NCI-H69 (cell line): ENCODE data around the gene FOXL3.
"Not testable (repeated sequence)": the region's sequence is repeated elsewhere in the genome, so short reads cannot be mapped to it uniquely, and the experiment has no call there.

Source experiments
- DNase-seq: peaks from one replicate; lab custom pipeline; 2025; lab: John Stamatoyannopoulos, UW

FOXL3 gene

GRCh38 chr7:289756-290553 is at the start of gene FOXL3:
TSS of gene FOXL3 (plus strand) at chr7:290170. CDS start at chr7:290170, 0 bp downstream.
- DNase-seq = no peak

GRCh38 chr7:240887-241421 is 49.0 kb upstream of the FOXL3 start:
- no peak for DNase-seq

- no peak for DNase-seq
Measured at GRCh38 chr7:241513-241912, 48.5 kb upstream of the FOXL3 start.

- not testable (repeated sequence) for DNase-seq
Measured at GRCh38 chr7:242826-243579, 47.0 kb upstream of the FOXL3 start.

DNA sequence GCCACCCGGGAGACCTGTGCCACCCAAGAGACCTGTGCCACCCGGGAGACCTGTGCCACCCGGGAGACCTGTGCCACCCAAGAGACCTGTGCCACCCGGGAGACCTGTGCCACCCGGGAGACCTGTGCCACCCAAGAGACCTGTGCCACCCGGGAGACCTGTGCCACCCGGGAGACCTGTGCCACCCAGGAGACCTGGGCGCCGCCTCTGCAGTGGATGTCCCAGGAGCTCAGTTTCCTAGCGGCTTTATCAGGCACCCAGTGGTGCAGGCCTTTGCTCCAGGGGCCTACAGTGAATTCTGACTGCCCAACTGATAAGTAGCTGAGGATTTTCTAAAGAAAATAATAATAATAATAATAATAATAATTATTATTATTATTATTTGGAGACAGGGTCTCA is 46.4 kb upstream of the FOXL3 start:
- DNase-seq = not testable (repeated sequence)

DNA sequence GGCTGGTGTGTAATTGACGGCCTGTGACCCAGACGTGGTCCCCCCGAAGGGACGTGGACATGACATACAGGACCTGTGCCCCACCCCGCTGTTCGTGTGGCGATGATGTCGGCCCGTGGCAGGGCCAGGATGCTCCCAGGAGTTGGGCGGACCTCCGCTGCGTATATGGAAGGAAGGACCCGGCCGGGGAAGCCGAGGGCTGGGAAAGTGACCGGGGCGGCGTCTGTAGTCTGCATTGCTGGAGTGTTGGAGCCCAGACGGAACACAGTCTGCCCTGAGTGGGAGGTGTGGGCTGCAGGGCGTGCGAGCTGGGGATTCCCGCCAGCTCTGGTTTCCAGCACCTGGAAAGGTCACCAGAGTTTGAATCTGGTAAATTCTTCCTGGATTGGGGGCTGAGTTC is 45.0 kb upstream of the FOXL3 start:
- no peak for DNase-seq

- no peak for DNase-seq
Measured at GRCh38 chr7:245574-246295, 44.2 kb upstream of the FOXL3 start.

DNA sequence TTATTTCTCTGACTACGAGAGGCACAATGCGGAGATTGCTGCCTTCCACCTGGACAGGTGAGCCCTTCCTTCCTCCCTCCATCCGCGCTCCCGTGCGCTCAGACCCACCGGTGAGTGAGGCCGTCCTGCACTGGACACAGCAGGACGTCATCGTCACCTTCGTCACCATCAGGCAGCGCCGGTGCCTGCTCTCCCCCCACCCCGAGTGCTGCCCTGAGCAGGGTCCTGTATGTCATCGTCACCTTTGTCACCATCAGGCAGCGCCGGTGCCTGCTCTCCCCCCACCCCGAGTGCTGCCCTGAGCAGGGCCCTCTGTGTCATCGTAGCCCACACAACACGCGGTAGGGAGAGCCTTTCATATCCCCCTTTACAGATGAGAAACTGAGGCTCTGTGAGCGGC is 43.5 kb upstream of the FOXL3 start:
- DNase-seq = no peak

GRCh38 chr7:247181-247580 is 42.8 kb upstream of the FOXL3 start:
- no peak for DNase-seq

DNA sequence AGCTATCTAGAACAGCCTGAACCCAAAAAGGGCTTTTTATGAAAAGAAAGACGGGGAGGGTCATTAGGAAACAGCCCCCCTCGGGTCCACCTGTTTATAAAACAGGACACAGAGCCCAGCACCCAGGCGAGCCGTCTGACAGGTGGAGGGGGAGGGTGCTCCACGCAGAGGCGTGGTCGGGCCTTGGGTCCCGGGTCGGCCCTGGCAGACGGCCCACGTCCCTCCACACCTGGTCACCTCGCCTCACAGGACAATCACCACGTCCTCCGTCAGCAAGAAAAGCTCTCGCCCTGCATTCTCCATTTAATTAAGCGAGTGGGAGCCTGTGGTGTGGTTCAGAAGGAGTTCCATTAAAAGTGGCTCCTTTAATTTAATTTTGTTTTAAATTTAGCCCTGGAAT is 42.3 kb upstream of the FOXL3 start:
- no peak for DNase-seq

GRCh38 chr7:248732-249435 is 41.1 kb upstream of the FOXL3 start:
- DNase-seq = no peak

DNA sequence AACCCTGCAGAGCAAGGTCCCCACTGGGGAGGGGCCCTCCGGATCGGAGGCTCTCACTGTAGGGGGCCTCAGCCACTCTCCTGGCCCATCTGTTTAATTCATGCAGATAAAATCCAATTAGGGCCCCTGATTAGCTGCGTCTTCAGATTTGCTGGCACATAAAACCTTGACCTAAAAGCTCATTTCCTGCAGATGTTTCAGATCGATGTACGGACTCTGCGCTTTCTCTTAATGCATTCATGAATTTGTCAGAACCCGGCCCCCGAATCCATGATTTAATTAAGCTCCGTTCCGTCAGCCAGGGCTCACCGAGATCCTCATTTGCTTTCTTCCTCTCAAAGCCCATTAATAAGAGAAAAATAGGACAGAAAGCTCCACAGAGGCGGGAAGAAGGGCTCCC is 40.0 kb upstream of the FOXL3 start:
- DNase-seq = no peak

- no peak for DNase-seq
Measured at GRCh38 chr7:250523-250922, 39.4 kb upstream of the FOXL3 start.

DNA sequence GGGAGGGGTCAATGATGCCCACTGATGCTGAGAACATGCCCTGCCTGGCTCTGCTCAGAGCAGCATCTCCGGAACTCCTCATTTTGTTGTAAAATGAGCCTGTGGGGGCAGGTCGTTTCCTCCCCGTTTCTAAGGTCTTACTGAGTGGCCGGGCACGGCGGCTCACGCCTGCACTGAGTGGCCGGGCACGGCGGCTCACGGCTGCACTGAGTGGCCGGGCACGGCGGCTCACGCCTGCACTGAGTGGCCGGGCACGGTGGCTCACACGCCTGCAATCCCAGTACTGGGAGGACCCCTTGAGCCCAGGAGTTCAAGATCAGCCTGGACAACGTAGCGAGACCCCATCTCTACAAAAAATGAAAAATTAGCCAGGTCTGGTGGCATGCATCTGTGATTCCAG is 39.0 kb upstream of the FOXL3 start:
- DNase-seq = no peak

DNA sequence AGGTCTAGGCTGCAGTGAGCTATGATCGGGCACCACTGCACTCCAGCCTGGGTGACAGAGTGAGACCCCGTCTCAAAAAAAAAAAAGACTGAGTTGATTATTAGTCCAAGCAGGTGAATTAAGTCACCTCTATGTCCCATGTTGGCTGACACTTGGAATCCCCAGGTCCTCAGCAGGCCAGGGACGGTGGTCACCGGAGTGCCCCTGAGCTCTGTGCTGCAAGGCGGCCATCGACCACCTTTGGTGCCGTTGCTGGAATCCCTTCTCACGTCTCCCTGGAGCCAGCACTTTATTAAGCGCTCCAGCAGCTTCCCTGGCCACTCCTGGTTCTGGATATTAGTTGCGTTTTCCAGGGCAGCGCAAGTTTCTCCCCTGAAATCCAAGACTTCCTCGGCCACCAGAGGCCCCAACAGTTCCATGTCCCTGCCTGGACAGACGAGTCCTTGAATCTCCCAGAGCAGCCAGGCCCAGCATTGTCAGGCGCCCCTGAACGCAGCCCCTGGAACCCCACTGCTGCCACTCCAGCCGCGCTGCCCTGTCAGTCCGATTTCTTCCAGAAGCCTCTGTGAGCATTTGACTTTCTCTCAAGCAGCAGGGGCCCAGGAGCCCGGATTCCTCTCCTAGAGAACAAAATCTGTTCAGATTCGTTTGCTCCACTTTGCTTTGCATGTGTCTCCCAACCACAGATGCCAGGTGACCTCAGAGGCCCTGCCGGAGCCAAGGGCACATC is 38.4 kb upstream of the FOXL3 start:
- DNase-seq = no peak

DNA sequence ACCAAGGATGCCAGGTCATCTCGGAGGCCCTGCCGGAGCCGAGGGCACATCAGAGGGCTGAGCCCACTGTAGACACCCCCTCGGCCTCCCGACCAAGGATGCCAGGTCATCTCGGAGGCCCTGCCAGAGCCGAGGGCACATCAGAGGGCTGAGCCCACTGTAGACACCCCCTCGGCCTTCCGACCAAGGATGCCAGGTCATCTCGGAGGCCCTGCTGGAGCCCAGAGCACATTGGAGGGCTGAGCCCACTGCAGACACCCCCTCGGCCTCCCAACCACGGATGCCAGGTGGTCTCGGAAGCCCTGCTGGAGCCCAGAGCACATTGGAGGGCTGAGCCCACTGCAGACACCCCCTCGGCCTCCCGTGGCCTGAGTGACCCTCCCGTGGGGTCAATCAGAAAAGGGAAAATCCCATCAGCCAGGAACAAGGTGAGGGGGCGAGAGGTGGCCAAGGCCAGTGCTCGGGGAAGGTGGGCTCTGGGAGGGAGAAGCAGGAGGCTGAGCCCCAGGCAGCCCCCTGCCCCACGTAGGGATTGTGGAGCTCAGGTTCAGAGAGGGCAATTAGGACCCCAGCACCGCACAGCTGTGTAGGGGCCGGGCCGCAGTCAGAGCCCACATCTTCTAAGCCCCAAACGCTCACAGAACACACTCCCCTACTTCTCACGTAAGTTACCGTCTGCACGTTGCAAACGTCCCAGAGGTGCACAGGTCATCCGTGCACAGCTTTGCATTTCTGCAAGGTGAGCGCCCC is 37.6 kb upstream of the FOXL3 start:
- DNase-seq = no peak

GRCh38 chr7:252981-253380 is 37.0 kb upstream of the FOXL3 start:
- no peak for DNase-seq

- DNase-seq = no peak
Measured at GRCh38 chr7:253581-254336, 36.2 kb upstream of the FOXL3 start.

GRCh38 chr7:254337-255037 is 35.5 kb upstream of the FOXL3 start:
- no peak for DNase-seq
